CD4-positive, alpha-beta T cell treated with Interleukin-17A for 1 hour (primary cell): Measurements from ENCODE around the gene FANCC.
A peak's percentile ranks its signal among the peaks of the same experiment; 100 is the strongest.
"Not testable (repeated sequence)": the region's sequence is repeated elsewhere in the genome, so short reads cannot be mapped to it uniquely, and the experiment has no call there.

Experiments
- DNase-seq: peaks from one replicate; pipeline ENCODE4 v3.0.0-alpha.2; 2020

FANCC gene

DNA sequence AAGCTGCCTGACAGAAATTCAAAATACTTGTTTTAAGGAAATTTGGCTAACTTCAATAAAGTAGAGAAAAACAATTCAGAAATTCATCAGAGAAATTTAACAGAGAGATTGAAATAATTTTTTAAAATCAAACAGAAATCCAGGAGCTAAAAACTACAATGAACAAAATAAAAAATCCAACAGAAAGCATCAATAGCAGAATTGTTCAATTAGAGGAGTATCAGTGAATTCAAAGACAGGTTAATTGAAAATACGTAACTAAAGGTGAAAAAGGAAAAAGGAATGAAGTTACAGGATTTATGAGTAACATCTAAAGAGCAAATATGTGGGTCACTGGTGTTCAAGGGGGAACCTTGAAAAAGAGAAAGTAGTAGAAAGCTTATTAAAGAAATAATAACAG lies 36.8 kb downstream of the FANCC start:
- DNase-seq = no peak

DNA sequence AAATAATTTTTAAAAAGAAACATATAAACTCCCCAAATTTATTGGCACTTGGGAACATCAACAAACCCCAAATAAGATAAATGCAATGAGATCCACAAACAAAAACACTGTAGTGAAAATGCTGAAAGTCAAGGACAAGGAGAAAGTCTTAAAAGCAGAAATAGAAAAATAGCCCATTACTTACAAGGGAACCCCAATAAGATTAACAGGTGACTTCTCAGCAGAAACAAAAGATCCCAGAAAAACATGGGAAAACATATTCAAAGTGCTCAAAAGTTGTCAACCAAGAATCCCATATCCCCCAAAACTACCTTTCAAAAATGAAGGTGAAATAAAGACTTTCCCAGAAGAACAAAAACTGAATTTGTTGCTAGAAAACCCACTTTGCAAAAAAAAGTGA lies 40.0 kb downstream of the FANCC start:
- DNase-seq = no peak

DNA sequence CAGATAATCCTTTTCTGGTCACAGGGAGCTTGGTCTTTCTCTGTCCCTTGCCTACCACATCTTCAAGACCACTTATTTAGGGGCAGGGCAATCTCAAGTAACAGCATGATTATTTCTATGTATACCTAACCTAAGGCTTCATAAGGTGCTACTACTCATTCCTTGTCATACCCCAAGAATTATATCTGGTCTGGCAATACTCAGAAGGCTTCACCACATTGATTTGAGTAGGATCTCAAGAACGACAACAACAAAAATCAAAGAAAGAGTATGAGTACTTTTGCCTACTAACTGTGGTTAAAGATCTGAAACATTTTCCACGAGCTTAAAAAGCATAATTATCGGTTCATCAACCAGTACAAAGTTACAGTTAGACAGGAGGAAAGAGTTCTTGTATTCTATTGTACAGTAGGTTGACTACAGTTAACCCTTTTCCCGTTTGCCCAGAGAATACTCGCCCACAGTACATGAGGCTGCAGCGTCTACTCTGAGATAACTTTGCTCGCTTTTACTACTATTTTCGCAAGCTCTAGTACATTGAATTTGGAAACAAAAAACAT lies 41.0 kb downstream of the FANCC start:
- DNase-seq = no peak

DNA sequence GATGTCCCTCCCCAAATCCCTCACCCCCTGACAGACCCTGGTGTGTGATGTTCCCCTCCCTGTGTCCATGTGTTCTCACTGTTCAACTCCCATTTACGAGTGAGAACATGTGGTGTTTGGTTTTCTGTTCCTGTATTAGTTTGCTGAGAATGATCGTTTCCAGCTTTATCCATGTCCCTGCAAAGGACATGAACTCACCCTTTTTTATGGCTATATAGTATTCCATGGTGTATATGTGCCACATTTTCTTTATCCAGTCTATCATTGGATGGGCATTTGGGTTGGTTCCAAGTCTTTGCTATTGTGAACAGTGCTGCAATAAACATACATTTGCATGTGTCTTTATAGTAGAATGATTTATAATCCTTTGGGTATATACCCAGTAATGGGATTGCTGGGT lies 43.3 kb downstream of the FANCC start:
- not testable (repeated sequence) for DNase-seq

DNA sequence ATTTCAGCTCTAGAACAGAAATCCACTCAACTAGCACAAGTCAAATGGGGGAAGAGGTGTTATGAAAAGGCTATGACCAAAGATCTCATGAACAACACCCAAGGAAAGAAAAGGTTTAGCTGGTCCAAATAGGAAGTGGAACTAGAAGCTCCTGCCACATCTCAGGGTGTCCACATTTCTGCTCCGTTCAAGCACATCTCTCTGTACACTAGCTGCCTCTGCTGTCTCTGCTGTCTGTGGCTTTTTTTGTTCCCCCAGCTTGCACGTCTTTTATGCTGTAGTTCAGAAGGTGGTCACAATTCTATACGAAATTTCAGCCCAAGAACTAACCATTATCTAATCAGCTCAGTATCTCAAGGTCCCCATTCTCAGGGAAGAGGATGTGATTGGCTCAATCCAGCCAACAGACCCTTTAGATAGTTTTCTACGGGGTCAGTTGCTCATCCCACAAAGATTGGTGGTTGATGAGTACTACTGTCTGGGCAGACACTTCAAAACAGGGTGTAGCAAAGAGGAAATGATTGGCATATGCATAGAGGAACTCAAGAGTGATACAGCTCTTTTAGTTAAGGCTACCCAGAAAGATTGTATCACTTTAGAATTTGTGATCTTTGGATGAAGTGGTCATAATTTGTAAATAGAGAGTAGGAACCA lies 44.0 kb downstream of the FANCC start:
- no peak for DNase-seq

DNA sequence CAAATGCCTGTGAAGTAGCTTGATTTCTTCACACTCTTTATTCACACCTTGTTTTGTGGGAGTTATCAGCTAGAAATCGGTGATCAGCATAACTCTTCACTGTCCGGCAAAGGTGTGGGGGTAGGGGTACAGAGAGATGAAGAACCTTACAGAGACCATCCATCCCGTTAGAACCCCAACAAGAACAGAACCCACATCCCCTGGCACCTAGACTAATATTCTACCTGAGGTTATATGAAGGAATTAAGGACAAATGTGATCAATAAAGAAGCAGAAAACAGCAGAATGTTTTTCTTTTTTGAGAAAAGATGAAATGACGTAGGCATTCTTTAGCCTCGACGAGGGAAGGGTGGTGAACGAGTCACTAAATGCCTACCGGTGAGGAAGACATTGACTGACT lies 44.7 kb downstream of the FANCC start:
- DNase-seq = no peak

DNA sequence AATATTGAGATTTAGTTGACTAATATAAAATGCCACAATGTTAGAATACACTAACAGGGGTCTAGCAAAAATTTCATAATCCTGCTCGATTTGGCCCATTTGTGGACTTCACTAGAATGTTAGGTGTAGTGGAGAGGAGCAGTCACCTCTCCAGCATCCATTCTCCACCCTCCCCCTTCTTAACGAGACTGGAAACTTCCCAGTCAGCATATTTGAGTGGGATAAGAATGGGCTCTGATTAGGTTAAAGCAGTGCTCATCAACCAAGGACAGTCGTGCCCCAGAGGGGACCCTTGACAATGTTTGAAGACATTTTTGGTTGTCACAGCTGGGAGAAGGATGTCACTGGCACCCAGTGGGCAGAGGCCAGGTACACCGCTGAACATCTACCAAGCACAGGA lies 46.7 kb downstream of the FANCC start:
- no peak for DNase-seq

DNA sequence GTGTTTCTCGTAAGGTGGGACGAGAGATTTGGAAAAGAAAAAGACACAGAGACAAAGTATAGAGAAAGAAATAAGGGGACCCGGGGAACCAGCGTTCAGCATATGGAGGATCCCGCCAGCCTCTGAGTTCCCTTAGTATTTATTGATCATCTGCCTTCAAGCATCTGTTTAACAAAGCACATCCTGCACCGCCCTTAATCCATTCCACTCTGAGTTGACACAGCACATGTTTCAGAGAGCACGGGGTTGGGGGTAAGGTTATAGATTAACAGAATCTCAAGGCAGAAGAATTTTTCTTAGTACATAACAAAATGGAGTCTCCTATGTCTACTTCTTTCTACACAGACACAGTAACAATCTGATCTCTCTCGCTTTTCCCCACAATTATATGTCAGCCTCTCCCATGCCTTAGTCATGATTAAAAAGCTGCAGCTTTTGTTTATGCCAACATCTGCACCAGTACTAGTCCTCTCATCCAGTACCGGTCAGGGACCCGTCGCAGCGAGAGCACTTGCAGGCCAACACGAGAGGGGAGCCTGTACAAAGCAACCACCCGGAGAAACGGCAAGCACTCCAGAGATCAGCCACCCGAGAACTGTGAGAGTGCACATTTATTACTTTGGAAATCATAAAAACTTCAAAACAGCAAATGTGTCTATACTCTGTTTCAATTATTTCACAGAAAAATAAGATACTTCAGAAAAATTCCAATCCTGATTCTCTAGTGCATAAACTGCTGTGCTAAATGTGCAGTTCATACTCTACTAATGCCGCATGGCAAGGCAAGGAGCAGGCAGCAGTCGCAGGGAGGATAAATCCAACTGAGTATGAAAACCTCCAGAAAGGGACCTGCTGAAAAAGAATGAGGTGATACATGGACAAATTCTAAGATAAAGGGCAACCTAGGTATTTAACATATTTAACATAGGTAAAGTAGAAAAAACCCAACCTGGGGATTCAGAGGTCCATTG lies 47.4 kb downstream of the FANCC start:
- not testable (repeated sequence) for DNase-seq

DNA sequence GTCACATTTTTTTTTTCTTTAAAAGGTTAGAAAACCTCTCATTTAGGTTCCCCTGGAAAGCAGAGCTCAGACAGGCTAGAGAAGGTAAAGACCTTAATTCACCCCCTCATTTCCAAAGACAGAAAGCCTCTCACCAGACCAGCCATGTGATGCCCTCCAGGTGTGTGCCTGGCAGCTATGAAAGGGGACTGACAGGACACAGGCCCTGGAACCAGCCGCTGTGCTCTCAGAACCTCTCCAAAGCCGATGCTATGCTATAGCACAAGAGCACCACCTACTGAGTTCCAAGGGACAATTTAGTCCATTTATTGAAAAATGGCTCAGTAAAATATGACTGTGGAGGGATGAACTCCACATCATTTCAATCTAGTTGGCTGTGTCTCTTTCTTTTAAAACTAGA lies 48.8 kb downstream of the FANCC start:
- DNase-seq = no peak

DNA sequence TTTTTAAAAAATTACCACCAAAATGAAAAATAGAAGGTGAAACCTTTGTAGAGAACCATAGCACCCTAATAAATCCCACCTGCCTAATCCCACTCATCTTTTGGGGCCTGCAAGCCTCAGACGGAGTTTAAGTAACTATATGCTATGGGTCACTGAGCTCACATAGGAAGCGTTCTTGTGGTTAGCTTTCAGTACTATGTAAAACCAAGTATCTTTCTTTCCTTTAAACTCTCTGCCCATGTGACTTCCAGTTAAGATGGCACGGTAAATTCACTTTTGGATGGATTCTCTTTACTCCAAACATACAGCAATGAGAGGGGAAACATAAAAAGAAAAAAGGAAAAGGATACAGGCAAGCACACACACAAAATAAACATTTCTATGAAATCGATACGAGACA lies 50.9 kb downstream of the FANCC start:
- no peak for DNase-seq

DNA sequence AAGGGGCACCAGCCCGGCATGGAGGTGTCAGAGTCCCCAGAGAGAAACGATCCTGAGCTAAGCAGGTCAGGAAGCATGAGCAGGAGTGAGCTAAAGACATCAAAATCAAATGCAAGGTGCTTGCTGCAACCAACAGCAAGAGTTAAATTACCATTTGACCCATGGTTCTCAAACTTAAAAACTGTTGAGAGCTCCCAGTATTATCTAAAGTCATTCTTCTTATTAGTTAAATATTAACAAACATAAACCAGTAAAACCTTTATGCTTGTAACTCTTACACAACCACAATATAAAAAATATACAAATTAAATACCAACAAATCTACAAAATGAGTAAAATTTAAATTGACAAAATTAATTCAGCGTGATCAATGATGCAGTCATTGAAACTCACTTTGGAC lies 51.5 kb downstream of the FANCC start:
- DNase-seq = no peak

DNA sequence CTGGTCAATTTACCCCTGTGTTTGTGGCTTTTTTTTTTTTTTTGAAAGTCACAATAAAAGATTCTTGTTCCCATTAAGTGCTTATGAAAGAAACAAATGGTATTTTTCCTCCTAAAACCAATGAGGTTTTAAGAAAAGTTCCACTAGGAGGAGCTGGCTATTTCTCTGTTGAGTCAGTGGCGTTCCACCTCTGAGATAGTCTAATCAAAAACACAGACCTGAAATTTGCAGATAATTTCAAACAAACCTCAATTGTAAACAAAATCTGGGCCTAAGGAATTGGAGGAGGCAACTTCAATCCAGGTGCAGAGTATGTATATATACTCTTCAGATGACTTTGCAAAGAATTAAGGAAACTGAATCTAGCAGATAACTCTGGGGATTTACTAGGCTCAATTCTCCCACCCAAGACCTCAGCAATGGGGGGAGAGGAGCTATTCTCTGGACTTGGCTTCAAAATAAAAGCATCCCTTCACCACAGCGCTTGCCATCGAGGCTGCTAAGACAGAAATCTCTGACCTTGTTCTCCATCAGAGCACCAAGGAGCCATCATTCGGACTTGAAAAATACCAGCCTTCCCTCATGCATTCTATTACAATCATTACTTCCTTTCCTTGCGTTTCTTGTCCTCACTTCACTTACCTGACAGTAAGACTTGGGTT lies 52.4 kb downstream of the FANCC start:
- DNase-seq = peak; percentile 11

DNA sequence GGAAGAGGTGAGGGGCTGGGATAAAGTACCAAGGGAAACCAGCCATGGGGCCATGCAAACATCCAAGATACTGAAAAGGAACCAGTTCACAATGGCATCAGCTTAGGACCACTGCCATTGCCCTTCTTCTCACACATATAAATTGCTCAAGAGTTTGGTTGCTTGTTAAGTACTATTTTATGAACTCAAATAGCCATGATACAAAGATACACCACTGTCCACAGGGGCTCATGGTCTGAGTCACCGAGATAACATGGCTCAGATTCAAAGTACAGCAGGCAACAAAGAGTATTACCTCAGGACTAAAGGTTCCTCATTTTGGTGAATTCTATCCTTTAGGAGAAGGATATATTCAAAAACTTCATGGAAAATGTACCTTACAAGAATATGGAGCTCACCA lies 55.6 kb downstream of the FANCC start:
- DNase-seq = no peak

DNA sequence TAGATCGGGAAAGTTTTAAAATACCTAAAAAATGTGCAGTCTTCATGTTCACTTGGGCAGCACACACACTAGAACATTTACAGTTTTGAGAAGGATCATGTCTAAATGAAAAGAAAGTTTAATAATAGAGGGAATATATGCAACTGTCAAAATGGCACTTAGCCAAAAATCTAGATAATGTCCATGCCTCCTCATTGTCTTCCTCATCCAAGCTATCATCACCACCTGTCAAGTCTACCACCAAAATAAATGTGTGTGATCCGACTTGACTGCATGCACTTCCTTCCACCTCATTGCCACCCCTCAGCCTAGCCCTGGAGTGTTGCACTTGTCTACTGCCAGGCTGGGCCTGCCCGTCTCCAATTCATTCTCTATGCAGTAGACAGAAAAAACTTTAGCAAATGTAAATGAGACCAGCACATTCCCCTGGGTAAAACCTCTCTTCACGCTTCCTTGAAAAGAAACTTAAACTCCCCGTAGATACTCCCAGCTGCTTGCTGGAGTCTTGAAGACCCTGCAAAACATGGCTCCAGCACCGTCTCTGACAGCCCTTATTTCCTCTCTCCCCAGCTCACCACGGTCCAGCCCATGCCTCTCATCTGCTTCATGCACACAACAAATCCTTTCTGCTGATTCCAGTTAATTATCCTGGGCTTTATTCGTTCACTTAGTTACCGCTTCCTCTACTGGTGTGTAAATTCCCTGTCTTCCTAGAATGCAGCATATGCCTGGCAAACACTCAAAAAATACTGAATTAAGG lies 66.9 kb downstream of the FANCC start:
- DNase-seq = no peak

DNA sequence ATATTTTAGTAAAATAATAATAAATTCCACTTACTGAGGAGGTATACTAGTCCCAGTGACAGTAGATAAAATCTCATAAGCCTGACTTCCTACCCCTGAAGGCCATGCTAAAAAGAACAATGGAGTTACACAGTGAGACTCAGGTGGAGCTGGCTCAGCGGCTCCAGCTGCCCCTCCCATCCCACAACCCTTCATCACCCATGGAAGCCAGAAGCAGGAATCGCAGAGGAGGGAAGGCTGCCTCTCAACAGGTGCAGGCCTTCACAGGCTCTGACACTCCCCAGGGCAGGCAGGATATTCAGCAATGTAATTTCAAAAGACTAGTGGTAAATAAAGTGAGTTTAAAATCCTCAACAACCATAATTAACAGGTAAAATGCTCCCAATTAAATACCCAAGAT lies 67.5 kb downstream of the FANCC start:
- no peak for DNase-seq

DNA sequence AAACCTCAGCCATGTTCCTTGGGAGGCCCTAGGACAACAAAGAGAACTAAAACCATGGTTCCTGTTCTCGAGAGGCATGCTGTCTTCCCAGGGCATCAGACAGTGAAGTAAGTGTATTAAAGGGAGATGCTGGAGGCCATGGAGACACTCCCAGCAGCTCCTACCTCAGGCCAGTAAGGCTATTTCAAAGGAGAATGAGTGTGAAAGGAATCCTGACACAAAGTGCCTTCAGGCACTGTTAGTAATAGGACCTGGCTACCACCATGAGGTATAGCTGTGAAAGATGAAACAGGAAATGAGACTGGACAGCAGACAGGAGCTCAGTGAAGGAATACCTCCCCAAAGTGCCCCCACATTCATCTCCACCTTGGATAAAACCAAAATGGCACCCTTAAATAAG lies 71.0 kb downstream of the FANCC start:
- no peak for DNase-seq

DNA sequence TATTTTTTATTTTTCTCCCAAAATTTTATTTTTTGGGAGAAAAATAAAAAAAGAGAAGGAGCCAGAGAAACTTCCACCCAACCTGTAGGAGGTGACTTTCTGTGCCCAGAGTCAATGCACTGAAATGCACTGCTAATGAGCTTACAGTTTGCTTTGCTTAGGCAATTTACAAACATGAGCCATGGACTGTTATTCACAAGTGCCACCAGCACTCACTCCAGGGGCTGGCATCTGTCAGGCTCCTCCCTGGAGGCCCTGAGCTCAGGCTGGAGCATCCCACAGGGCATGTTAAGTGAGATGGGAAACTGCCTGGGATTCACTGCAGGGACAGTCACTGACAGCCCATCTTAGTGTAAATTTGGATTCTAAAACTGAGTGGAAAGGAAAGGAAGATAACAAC lies 74.9 kb downstream of the FANCC start:
- no peak for DNase-seq

DNA sequence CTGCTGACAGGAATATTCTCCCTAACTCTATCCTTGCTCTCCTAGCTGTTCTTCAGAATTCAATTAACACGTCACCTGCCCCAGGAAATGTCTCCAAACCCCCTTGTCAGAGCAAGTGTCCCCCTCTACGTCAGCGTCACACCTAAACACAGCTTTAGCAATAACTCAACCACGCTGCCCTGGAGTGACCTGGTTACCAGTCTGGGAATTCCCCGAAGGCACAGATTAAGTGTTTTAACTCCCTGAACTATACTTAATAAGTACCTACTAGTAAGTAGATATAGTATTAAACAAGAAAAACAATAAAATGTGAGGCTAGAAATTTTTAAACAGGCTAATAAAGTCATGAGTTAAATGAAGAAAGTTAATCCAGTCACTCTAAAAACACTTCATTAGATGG lies 78.4 kb downstream of the FANCC start:
- no peak for DNase-seq

DNA sequence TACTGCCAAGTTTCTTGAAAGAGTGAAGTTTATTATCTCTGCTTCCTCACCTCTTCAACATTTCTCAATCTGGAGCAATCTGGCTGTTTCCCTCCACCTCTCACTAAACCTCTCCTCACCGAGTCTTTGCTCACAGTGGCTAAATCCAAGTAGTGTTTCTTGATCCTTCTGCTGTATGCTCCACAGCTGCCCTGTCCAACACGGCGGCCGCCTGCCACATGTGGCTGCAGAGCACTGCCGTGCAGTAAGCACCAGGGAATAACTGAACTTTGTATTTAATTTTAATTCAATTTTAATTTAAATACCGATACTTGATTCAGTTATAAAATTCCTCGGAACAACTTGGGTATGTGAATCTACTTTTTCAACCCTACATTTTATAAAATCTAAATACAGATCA lies 80.2 kb downstream of the FANCC start:
- no peak for DNase-seq

DNA sequence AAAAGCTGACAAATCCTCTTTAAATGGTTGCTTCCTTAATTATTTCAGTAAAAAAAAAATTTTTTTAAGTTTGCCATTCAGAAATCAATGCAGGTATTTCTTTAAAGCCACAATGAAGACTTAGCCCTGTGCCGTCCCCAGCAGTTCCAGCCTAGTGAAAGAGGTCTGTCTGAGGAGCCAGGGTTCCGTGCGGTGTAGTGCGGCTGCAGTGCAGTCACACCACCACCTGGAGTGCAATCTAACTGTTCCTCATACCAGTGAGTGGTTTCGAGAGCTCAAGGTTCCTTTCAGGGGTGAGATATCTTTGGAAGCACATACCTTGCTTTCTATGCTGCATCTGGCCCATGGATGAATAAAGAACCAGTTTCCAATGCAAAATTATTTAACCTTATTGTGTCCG lies 87.5 kb downstream of the FANCC start:
- no peak for DNase-seq

DNA sequence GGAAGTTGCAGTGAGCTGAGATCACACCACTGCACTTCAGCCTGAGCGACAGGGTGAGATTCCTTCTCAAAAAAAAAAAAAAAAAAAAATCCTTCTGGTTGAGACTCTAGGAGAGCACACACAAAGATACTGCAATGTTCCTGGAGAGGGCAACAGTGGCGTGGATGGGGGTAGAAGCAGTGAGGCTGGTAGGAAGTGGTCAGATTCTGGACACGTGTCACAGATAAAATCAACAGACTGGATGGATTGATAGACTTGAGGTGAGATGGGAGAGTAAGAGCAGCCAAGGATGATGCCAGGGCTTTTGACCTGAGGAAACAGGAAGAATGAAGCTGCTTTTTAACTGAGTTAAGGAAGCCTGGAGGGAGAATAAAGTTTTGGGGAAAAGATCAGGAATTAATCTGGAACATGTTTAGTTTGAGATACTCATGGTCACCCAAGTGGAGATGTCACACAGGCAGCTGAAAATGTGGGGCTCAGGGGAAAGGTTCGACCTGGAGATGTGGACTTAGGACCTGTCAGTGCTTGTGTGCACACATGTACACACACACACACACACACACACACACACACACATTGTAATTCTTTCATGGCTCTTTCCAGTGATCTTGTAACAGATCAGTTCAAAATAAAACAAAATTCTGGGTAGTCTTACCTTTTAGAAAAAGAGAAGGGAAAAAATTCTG lies 88.1 kb downstream of the FANCC start:
- DNase-seq = no peak

DNA sequence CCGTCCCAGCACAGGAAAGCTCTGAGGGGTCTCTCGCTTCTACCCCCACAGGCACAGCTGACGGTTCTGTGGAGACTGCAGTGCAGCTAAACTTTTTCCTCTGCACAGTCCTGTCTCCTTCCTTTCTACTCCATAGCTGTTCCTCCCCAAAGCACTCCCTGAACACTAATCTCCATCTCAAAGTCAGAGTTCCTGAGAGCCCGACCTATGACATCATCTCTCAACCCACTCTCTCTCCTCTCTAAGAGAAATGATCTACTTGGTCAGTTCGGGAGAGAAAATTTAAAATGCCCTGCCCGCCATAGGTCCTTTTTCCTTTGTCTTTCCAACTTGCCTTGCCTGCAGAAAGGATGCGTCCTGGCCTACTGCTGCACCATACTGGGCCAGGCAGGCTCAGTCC lies 90.6 kb downstream of the FANCC start:
- no peak for DNase-seq
